Fibroblast of lung (primary cell): Measurements from ENCODE around the gene RBM8A. TPM values are rescaled to one million over a fixed set of nuclear protein-coding genes. Genes with fewer than 3 reads are reported as not detected.
"Not testable (repeated sequence)": the region's sequence is repeated elsewhere in the genome, so short reads cannot be mapped to it uniquely, and the experiment has no call there.

ENCODE experiments used
- DNase-seq, 2 donors: peaks; one replicate each; pipeline versions ENCODE4 v3.0.0 to v3.0.0-alpha.2; 2010; ENCODE audit warnings: low read depth in 2 of 2
- H2AFZ ChIP-seq: 2 replicates; pipeline ENCODE4 v1.5.1; 2012; ENCODE audit warnings: low read length, control low read depth, inconsistent platforms
- H3K27ac ChIP-seq: 2 replicates; pipeline ENCODE4 v1.5.1; 2011; ENCODE audit warnings: low read length, control low read depth; ENCODE audit not compliant: insufficient read depth
- H3K27me3 ChIP-seq: 2 replicates; pipeline ENCODE4 v1.5.1; 2011; ENCODE audit warnings: mild to moderate bottlenecking, low read length; ENCODE audit not compliant: control insufficient read depth, insufficient read depth
- H3K36me3 ChIP-seq: 2 replicates; pipeline ENCODE4 v1.5.1; 2011; ENCODE audit warnings: low read length; ENCODE audit not compliant: control insufficient read depth, insufficient read depth
- H3K4me1 ChIP-seq: 2 replicates; pipeline ENCODE4 v1.5.1; 2011; ENCODE audit warnings: low read length; ENCODE audit not compliant: control insufficient read depth, insufficient read depth; ENCODE audit errors: extremely low read depth
- H3K4me2 ChIP-seq: 2 replicates; pipeline ENCODE4 v1.5.1; 2011; ENCODE audit warnings: low read length, control low read depth; ENCODE audit not compliant: insufficient read depth; ENCODE audit errors: extremely low read depth
- H3K4me3 ChIP-seq, 4 experiments: fragments of 200-600 bp in 1 of 4; sonication (generic) in 1 of 4; replicated peaks in 1 of 4; 2 replicates each; pipeline ENCODE4 v1.5.1; 2011 to 2016; ENCODE audit warnings: low read length in 4 of 4, low read depth in 3 of 4, mild to moderate bottlenecking in 3 of 4, control low read depth in 2 of 4, inconsistent platforms in 1 of 4, mixed read lengths in 1 of 4; ENCODE audit not compliant: insufficient read depth in 1 of 4; ENCODE audit errors: control extremely low read depth in 1 of 4
- H3K79me2 ChIP-seq: 2 replicates; pipeline ENCODE4 v1.5.1; 2012; ENCODE audit warnings: mild to moderate bottlenecking, low read length, inconsistent platforms; ENCODE audit not compliant: control insufficient read depth, insufficient read depth
- H3K9ac ChIP-seq: 2 replicates; pipeline ENCODE4 v1.5.1; 2011; ENCODE audit warnings: mild to moderate bottlenecking, low read length, control low read depth; ENCODE audit not compliant: insufficient read depth
- H3K9me3 ChIP-seq: 2 replicates; pipeline ENCODE4 v1.5.1; 2012; ENCODE audit warnings: low read depth, low read length; ENCODE audit not compliant: control insufficient read depth, insufficient read depth
- H4K20me1 ChIP-seq: 2 replicates; pipeline ENCODE4 v1.5.1; 2011; ENCODE audit warnings: low read length; ENCODE audit not compliant: control insufficient read depth, insufficient read depth; ENCODE audit errors: extremely low read depth
- EZH2 ChIP-seq: IDR thresholded peaks from 2 replicates; pipeline ENCODE4 v1.5.1; 2012; ENCODE audit warnings: low read length, control low read depth, mild to moderate bottlenecking; ENCODE audit errors: missing control alignments
- polyA plus RNA-seq, 2 donors: library from polyadenylated mRNA; depleted of rRNA in 1 of 2; stranded (reverse) in 1 of 2; unstranded in 1 of 2; fragments of >200 nt; gene quantifications; 2 replicates each; pipeline ENCODE4 v1.2.1, GENCODE V29; 2011 to 2012; ENCODE audit warnings: missing spikeins in 1 of 2
- total RNA-seq: library from RNA; depleted of rRNA; stranded (reverse); fragments of >200 nt; gene quantifications from 2 replicates; pipeline ENCODE4 v1.2.1, GENCODE V29; 2014
- TF ChIP-seq, protein P1 (sequence below), 2 donors: IDR thresholded peaks in 1 of 2; conservative IDR thresholded peaks in 1 of 2; 1 replicate in 1 of 2; 2 replicates in 1 of 2; pipeline ENCODE4 v1.5.1; 2011 to 2012; ENCODE audit warnings: low read length in 2 of 2, control low read depth in 1 of 2, inconsistent platforms in 1 of 2, low read depth in 1 of 2, mild to moderate bottlenecking in 1 of 2

Gene RBM8A
- total and polyA plus RNA-seq, 2 donors (not counting 1 experiment from before 2014, with no cell fraction given), result 56.6 to 137 TPM

GRCh38 chr1:145927916-145928643 is 796 bp upstream of the RBM8A start:
- Histone ChIP-seq H3K36me3 (no peaks in the 10 kb centered on the region), H3K9me3 (no peaks in the 10 kb centered on the region), H2AFZ (peak overlapping the region; percentile 45), H3K27ac (peak overlapping the region; percentile 97), H3K4me3 (peak overlapping the region; percentile 72 to 98 (median 92)), H3K27me3 (no peaks in the 10 kb centered on the region), H3K9ac (peak overlapping the region; percentile 88), H3K79me2 (peaks cover 10% of the 10 kb centered on the region), H4K20me1 (no peaks in the 10 kb centered on the region), H3K4me1 (no peaks in the 10 kb centered on the region), H3K4me2 (peak overlapping the region; percentile 77)
- TF ChIP-seq EZH2, result no peak
- TF ChIP-seq, protein P1, sequence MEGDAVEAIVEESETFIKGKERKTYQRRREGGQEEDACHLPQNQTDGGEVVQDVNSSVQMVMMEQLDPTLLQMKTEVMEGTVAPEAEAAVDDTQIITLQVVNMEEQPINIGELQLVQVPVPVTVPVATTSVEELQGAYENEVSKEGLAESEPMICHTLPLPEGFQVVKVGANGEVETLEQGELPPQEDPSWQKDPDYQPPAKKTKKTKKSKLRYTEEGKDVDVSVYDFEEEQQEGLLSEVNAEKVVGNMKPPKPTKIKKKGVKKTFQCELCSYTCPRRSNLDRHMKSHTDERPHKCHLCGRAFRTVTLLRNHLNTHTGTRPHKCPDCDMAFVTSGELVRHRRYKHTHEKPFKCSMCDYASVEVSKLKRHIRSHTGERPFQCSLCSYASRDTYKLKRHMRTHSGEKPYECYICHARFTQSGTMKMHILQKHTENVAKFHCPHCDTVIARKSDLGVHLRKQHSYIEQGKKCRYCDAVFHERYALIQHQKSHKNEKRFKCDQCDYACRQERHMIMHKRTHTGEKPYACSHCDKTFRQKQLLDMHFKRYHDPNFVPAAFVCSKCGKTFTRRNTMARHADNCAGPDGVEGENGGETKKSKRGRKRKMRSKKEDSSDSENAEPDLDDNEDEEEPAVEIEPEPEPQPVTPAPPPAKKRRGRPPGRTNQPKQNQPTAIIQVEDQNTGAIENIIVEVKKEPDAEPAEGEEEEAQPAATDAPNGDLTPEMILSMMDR (conservative IDR thresholded peaks at IDR 0.05 in 1 of 2, IDR thresholded peaks at IDR 0.05 in 1 of 2; ENCODE audit: low read depth in 1 of 2, low read length in 2 of 2), result no peak
- no peak for DNase-seq

GRCh38 chr1:145926686-145927062 is 610 bp downstream of the RBM8A start:
- TF ChIP-seq EZH2, result no peak
- TF ChIP-seq, protein P1 (conservative IDR thresholded peaks at IDR 0.05 in 1 of 2, IDR thresholded peaks at IDR 0.05 in 1 of 2; ENCODE audit: low read depth in 1 of 2, low read length in 2 of 2), result no peak
- Histone ChIP-seq H3K4me3 (peak overlapping the region; percentile 72 to 98 (median 92)), H3K9me3 (no peaks in the 10 kb centered on the region), H3K27ac (peak overlapping the region; percentile 97), H4K20me1 (no peaks in the 10 kb centered on the region), H3K36me3 (no peaks in the 10 kb centered on the region), H3K4me1 (no peaks in the 10 kb centered on the region), H2AFZ (no peak overlapping the region), H3K27me3 (no peaks in the 10 kb centered on the region), H3K9ac (peak overlapping the region; percentile 75), H3K79me2 (peaks cover 10% of the 10 kb centered on the region), H3K4me2 (peak overlapping the region; percentile 94)
- DNase-seq, result peak in 1 of 2 donors; percentile 47

DNA sequence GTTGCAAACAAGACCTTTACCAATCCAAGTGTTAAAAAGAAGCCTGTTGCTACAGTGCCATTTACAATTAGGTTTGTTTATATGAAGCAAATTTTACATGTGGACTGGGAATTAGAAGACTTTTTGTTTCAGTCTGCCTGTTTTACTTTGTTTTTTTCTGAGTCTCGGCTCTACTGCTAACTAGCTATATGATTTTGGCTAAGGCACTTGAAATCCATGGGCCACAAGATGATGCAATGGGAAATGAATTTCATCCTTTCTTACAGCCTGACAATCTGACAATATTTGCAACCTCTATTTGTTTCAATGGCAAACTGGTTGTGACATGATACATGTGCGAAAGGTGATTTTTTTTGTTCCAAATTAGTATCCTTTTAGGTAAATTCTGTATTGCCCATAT is 5.0 kb downstream of the RBM8A start:
- Histone ChIP-seq H2AFZ (no peak overlapping the region), H3K27ac (no peak overlapping the region), H4K20me1 (no peaks in the 10 kb centered on the region), H3K36me3 (no peaks in the 10 kb centered on the region), H3K4me1 (peaks cover 4% of the 10 kb centered on the region), H3K9ac (no peak overlapping the region), H3K4me2 (no peak overlapping the region), H3K79me2 (peaks cover 20% of the 10 kb centered on the region), H3K9me3 (no peaks in the 10 kb centered on the region), H3K4me3 (no peak overlapping the region), H3K27me3 (no peaks in the 10 kb centered on the region)
- DNase-seq, result peak in 1 of 2 donors; percentile 44
- TF ChIP-seq EZH2, result no peak
- TF ChIP-seq, protein P1 (conservative IDR thresholded peaks at IDR 0.05 in 1 of 2, IDR thresholded peaks at IDR 0.05 in 1 of 2; ENCODE audit: low read depth in 1 of 2, low read length in 2 of 2), result no peak

DNA sequence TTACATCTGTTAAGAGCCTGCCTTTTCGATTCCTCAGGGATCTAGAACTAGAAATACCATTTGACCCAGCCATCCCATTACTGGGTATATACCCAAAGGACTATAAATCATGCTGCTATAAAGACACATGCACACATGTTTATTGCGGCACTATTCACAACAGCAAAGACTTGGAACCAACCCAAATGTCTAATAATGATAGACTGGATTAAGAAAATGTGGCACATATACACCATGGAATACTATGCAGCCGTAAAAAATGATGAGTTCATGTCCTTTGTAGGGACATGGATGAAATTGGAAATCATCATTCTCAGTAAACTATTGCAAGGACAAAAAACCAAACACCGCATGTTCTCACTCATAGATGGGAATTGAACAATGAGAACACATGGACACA is 7.0 kb downstream of the RBM8A start:
- not testable (repeated sequence) for H4K20me1 ChIP-seq, H3K79me2 ChIP-seq, H3K4me1 ChIP-seq, H3K36me3 ChIP-seq, H3K27ac ChIP-seq, H3K9me3 ChIP-seq, DNase-seq, H3K9ac ChIP-seq, H2AFZ ChIP-seq, H3K27me3 ChIP-seq, H3K4me3 ChIP-seq
- H3K4me2 ChIP-seq, result peak overlapping the region; percentile 35
